IMR-90 (cell line): Measurements from ENCODE around the gene EFHB. TPM values are rescaled to one million over a fixed set of nuclear protein-coding genes. Genes with fewer than 3 reads are reported as not detected.

Experiments
- ATAC-seq: fragments of 200-7000 bp; cut with Tn5 transposase; 2 replicates; pipeline ENCODE4 v1.9.1; 2020; ENCODE audit warnings: low read depth, mild to moderate bottlenecking, moderate library complexity
- BruUV-seq: library from RNA; stranded (reverse); fragments of 400-500 nt; replicated peaks from 2 replicates; lab custom pipeline; 2021; lab: Mats Ljungman, UMichigan
- CTCF ChIA-PET: fragments of 300-600 bp; formaldehyde crosslinking; extraction: SDS; loops from one replicate; lab custom pipeline; 2021; ENCODE audit warnings: antibody characterized with exemption; lab: Yijun Ruan, JAX
- POLR2A ChIA-PET: fragments of 300-600 bp; sonication (Branson Sonifier 250); formaldehyde crosslinking; loops from one replicate; lab custom pipeline; 2022; ENCODE audit warnings: antibody characterized with exemption; ENCODE audit not compliant: unreplicated experiment; lab: Charles Lee
- DNase-seq: peaks from one replicate; pipeline ENCODE4 v3.0.0; 2013
- H2AFZ ChIP-seq: replicated peaks from 2 replicates; pipeline ENCODE3; 2013; ENCODE audit warnings: low read length, mild to moderate bottlenecking; ENCODE audit not compliant: poor library complexity
- H2AK5ac ChIP-seq: 2 replicates; pipeline ENCODE4 v1.6.1; 2013; ENCODE audit warnings: low read depth, low read length, inconsistent platforms
- H2AK9ac ChIP-seq: replicated peaks from 2 replicates; pipeline ENCODE3; 2013; ENCODE audit warnings: mild to moderate bottlenecking, low read depth, low read length, moderate library complexity; ENCODE audit not compliant: poor library complexity
- H2BK120ac ChIP-seq: 2 replicates; pipeline ENCODE4 v1.6.1; 2013; ENCODE audit warnings: low read depth, low read length, inconsistent platforms
- H2BK15ac ChIP-seq: 3 replicates; pipeline ENCODE4 v1.6.1; 2013; ENCODE audit warnings: low read depth, low read length, inconsistent platforms
- H2BK20ac ChIP-seq: 2 replicates; pipeline ENCODE4 v1.6.1; 2013; ENCODE audit warnings: low read depth, mild to moderate bottlenecking, inconsistent platforms, low read length, moderate library complexity
- H2BK5ac ChIP-seq: 2 replicates; pipeline ENCODE4 v1.6.1; 2013; ENCODE audit warnings: mild to moderate bottlenecking, low read depth, low read length, inconsistent platforms; ENCODE audit not compliant: poor library complexity, severe bottlenecking
- H3K14ac ChIP-seq: replicated peaks from 2 replicates; pipeline ENCODE4 v1.6.1; 2013; ENCODE audit warnings: low read depth, low read length, inconsistent platforms
- H3K18ac ChIP-seq: 2 replicates; pipeline ENCODE4 v1.6.1; 2013; ENCODE audit warnings: low read depth, low read length, control low read depth
- H3K23ac ChIP-seq: 2 replicates; pipeline ENCODE4 v1.6.1; 2013; ENCODE audit warnings: low read depth, low read length, inconsistent platforms
- H3K27ac ChIP-seq: 2 replicates; pipeline ENCODE4 v1.5.1; 2013; ENCODE audit warnings: mild to moderate bottlenecking, control low read depth, low read length; ENCODE audit not compliant: insufficient read depth
- H3K27me3 ChIP-seq: 2 replicates; pipeline ENCODE4 v1.6.1; 2013; ENCODE audit warnings: low read length; ENCODE audit not compliant: control insufficient read depth, insufficient read depth
- H3K36me3 ChIP-seq: 2 replicates; pipeline ENCODE4 v1.6.1; 2013; ENCODE audit warnings: low read length, mixed read lengths; ENCODE audit not compliant: control insufficient read depth, insufficient read depth
- H3K4ac ChIP-seq: 2 replicates; pipeline ENCODE4 v1.6.1; 2013; ENCODE audit warnings: low read depth, low read length, inconsistent platforms
- H3K4me1 ChIP-seq: 2 replicates; pipeline ENCODE4 v1.6.1; 2013; ENCODE audit warnings: low read length, mixed read lengths; ENCODE audit not compliant: control insufficient read depth, insufficient read depth
- H3K4me2 ChIP-seq: 2 replicates; pipeline ENCODE4 v1.6.1; 2013; ENCODE audit warnings: low read depth, mild to moderate bottlenecking, control low read depth, low read length, moderate library complexity
- H3K4me3 ChIP-seq: 2 replicates; pipeline ENCODE4 v1.5.1; 2013; ENCODE audit warnings: low read depth, mild to moderate bottlenecking, control low read depth, low read length, moderate library complexity; ENCODE audit not compliant: insufficient read depth
- H3K56ac ChIP-seq: 2 replicates; pipeline ENCODE4 v1.6.1; 2013; ENCODE audit warnings: low read length, inconsistent platforms; ENCODE audit not compliant: insufficient read depth; ENCODE audit errors: extremely low read depth
- H3K79me1 ChIP-seq, 2 experiments: 2 replicates each; pipeline ENCODE4 v1.6.1; 2013; ENCODE audit warnings: low read length in 2 of 2, inconsistent platforms in 1 of 2, low read depth in 1 of 2
- H3K9ac ChIP-seq: 2 replicates; pipeline ENCODE4 v1.6.1; 2013; ENCODE audit warnings: low read depth, low read length, control low read depth
- H3K9me1 ChIP-seq: 2 replicates; pipeline ENCODE4 v1.6.1; 2013; ENCODE audit warnings: low read length, inconsistent platforms; ENCODE audit not compliant: insufficient read depth
- H3K9me3 ChIP-seq: 2 replicates; pipeline ENCODE4 v1.6.1; 2013; ENCODE audit warnings: low read length; ENCODE audit not compliant: control insufficient read depth, insufficient read depth
- H4K20me1 ChIP-seq: 2 replicates; pipeline ENCODE4 v1.6.1; 2013; ENCODE audit warnings: low read length, inconsistent platforms; ENCODE audit not compliant: insufficient read depth
- H4K5ac ChIP-seq: 2 replicates; pipeline ENCODE4 v1.6.1; 2013; ENCODE audit warnings: mild to moderate bottlenecking, low read depth, low read length, control low read depth
- H4K8ac ChIP-seq, 2 experiments: 2 replicates each; pipeline ENCODE4 v1.6.1; 2013; ENCODE audit warnings: low read depth in 2 of 2, low read length in 2 of 2, control low read depth in 1 of 2, inconsistent platforms in 1 of 2
- H4K91ac ChIP-seq: 2 replicates; pipeline ENCODE4 v1.6.1; 2013; ENCODE audit warnings: low read depth, low read length, inconsistent platforms; ENCODE audit not compliant: insufficient read depth
- BHLHE40 ChIP-seq: fragments of 150-350 bp; IDR thresholded peaks from 2 replicates; pipeline ENCODE4 v1.6.1; 2016; ENCODE audit warnings: mild to moderate bottlenecking, low read depth, low read length
- CEBPB ChIP-seq: IDR thresholded peaks from 2 replicates; pipeline ENCODE4 v1.6.1; 2012; ENCODE audit warnings: low read depth, low read length, improper control_type of control experiment
- CHD1 ChIP-seq: IDR thresholded peaks from 2 replicates; pipeline ENCODE4 v1.6.1; 2012; ENCODE audit warnings: low read depth, low read length, improper control_type of control experiment
- CTCF ChIP-seq: conservative IDR thresholded peaks from 2 replicates; pipeline ENCODE4 v1.5.1; 2012; ENCODE audit warnings: mild to moderate bottlenecking, low read depth, low read length, improper control_type of control experiment
- ELK1 ChIP-seq: fragments of 150-350 bp; IDR thresholded peaks from 2 replicates; pipeline ENCODE4 v1.6.1; 2016; ENCODE audit warnings: low read depth, mild to moderate bottlenecking, low read length, moderate library complexity, borderline replicate concordance
- FOS ChIP-seq: fragments of 150-350 bp; IDR thresholded peaks from 2 replicates; pipeline ENCODE4 v1.6.1; 2016; ENCODE audit warnings: low read depth, low read length
- MAFK ChIP-seq: IDR thresholded peaks from 2 replicates; pipeline ENCODE4 v1.6.1; 2012; ENCODE audit warnings: low read depth, low read length, improper control_type of control experiment
- MAZ ChIP-seq: IDR thresholded peaks from 2 replicates; pipeline ENCODE4 v1.6.1; 2012; ENCODE audit warnings: low read depth, mild to moderate bottlenecking, low read length, improper control_type of control experiment, moderate library complexity, borderline replicate concordance
- MXI1 ChIP-seq: IDR thresholded peaks from 2 replicates; pipeline ENCODE4 v1.6.1; 2012; ENCODE audit warnings: low read depth, mild to moderate bottlenecking, low read length, moderate library complexity, borderline replicate concordance
- NFE2L2 ChIP-seq: fragments of 150-350 bp; IDR thresholded peaks from 2 replicates; pipeline ENCODE4 v1.6.1; 2016; ENCODE audit warnings: low read depth, mild to moderate bottlenecking, low read length
- POLR2A ChIP-seq: IDR thresholded peaks from 2 replicates; pipeline ENCODE4 v1.6.1; 2012; ENCODE audit warnings: mild to moderate bottlenecking, low read depth, low read length
- RAD21 ChIP-seq: IDR thresholded peaks from 2 replicates; pipeline ENCODE4 v1.6.1; 2012; ENCODE audit warnings: low read length, improper control_type of control experiment
- RCOR1 ChIP-seq: IDR thresholded peaks from 2 replicates; pipeline ENCODE4 v1.6.1; 2012; ENCODE audit warnings: mild to moderate bottlenecking, low read length, improper control_type of control experiment; ENCODE audit not compliant: insufficient replicate concordance
- RFX5 ChIP-seq: IDR thresholded peaks from 2 replicates; pipeline ENCODE4 v1.8.0; 2012; ENCODE audit warnings: low read depth, mild to moderate bottlenecking, low read length, moderate library complexity
- SMC3 ChIP-seq: fragments of 150-350 bp; IDR thresholded peaks from 2 replicates; pipeline ENCODE4 v1.6.1; 2016; ENCODE audit warnings: low read depth, mild to moderate bottlenecking, antibody characterized with exemption, low read length, moderate library complexity
- USF2 ChIP-seq: fragments of 150-350 bp; IDR thresholded peaks from 2 replicates; pipeline ENCODE4 v1.6.1; 2017; ENCODE audit warnings: mild to moderate bottlenecking, antibody characterized with exemption, low read length, low read depth
- WGBS, 2 experiments: methylation state at CpG; one replicate each; pipeline versions ENCODE4 v1.1.5 to v1.1.7; 2013; ENCODE audit warnings: missing lambda C conversion rate in 2 of 2; ENCODE audit not compliant: insufficient read length in 1 of 2; ENCODE audit errors: extremely low coverage in 2 of 2; 5-methylcytosine and 5-hydroxymethylcytosine counted together
- dilution Hi-C: fragments of 300-500 bp; cut with HindIII; formaldehyde crosslinking; loops from one replicate; pipeline ENCODE4 v1.14.3; 2018; ENCODE audit warnings: low sequenced_read_pairs; ENCODE audit not compliant: unreplicated experiment
- in situ Hi-C: fragments of 300-500 bp; cut with MboI; formaldehyde crosslinking; loops from 3 replicates; pipeline ENCODE4 v1.14.3; 2019; ENCODE audit warnings: low sequenced_read_pairs, inconsistent platforms, mixed read lengths
- intact Hi-C: fragments of 100-400 bp; cut with micrococcal nuclease; formaldehyde crosslinking; loops from 2 replicates; pipeline ENCODE4 v1.10.0; 2022
- polyA plus RNA-seq, 3 experiments: library from polyadenylated mRNA; depleted of rRNA; stranded (reverse); fragments of >200 nt; gene quantifications; 2 replicates each; pipeline ENCODE4 v1.2.3, GENCODE V29; 2012; ENCODE audit warnings: low replicate concordance in 1 of 3
- total RNA-seq: library from RNA; depleted of rRNA; stranded (reverse); fragments of >200 nt; gene quantifications from 2 replicates; pipeline ENCODE4 v1.2.3, GENCODE V29; 2012

Gene EFHB
- total and polyA plus RNA-seq, 2 of the 4 experiments (the other 2 are of a cell fraction), result under 0.01 to 1.0 TPM

- no TSS peak for BruUV-seq
- Histone ChIP-seq H4K91ac (no peak overlapping the region), H4K5ac (no peak overlapping the region), H3K9me3 (no peaks in the 10 kb centered on the region), H3K36me3 (no peaks in the 10 kb centered on the region), H3K4me2 (no peak overlapping the region), H3K27me3 (no peaks in the 10 kb centered on the region), H3K27ac (no peak overlapping the region), H4K20me1 (no peaks in the 10 kb centered on the region), H3K14ac (no peak overlapping the region), H2BK120ac (no peak overlapping the region), H4K8ac (no peak overlapping the region), H3K4me1 (no peaks in the 10 kb centered on the region; the same call in 1 of the 2 replicates), H3K4me3 (no peak overlapping the region), H3K4ac (no peak overlapping the region), H2BK20ac (no peak overlapping the region), H2BK15ac (no peak overlapping the region), H2AK5ac (no peak overlapping the region), H3K9me1 (no peaks in the 10 kb centered on the region), H3K56ac (no peak overlapping the region), H3K23ac (no peak overlapping the region), H2AFZ (no peak overlapping the region), H3K9ac (no peak overlapping the region), H2AK9ac (no peak overlapping the region), H3K79me1 (no peaks in the 10 kb centered on the region), H3K18ac (no peak overlapping the region), H2BK5ac (no peak overlapping the region)
- dilution Hi-C loops, result no loop called here
- TF ChIP-seq BHLHE40 (no peak), USF2 (no peak), SMC3 (no peak), RAD21 (no peak), RCOR1 (no peak), ELK1 (no peak), POLR2A (no peak), MXI1 (no peak), FOS (no peak), RFX5 (no peak), NFE2L2 (no peak), CHD1 (no peak), CTCF (no peak), MAFK (no peak), CEBPB (no peak), MAZ (no peak)
- ATAC-seq, result no peak
- no peak for DNase-seq
- no CpG with 5 or more reads among the region's 1 CpG for WGBS, 2 experiments
- POLR2A ChIA-PET, result no interaction called here
- in situ Hi-C loops, result no loop called here
- intact Hi-C loops, result no loop called here
- CTCF ChIA-PET, result interaction anchor here (0.6 kb wide), 1 partner anchor 387 kb away, joined by 5 read pairs; no protein-coding TSS in a partner anchor
Observed at GRCh38 chr3:19938295-19938627, 4.2 kb upstream of the EFHB start.
